IPS DF 19.7 (cell line): Measurements from ENCODE around the gene SEC31A.

Experiments
- DNase-seq: peaks from one replicate; pipeline ENCODE4 v3.0.0-alpha.2; 2013; ENCODE audit warnings: low read depth, low spot score

SEC31A gene

GRCh38 chr4:82791179-82791578 lies 99.8 kb downstream of the SEC31A start:
- no peak for DNase-seq

- DNase-seq, result no peak
Observed at GRCh38 chr4:82790060-82790660, 100.8 kb downstream of the SEC31A start.

GRCh38 chr4:82789025-82789776 lies 101.8 kb downstream of the SEC31A start:
- no peak for DNase-seq

GRCh38 chr4:82787342-82787741 lies 103.6 kb downstream of the SEC31A start:
- DNase-seq, result no peak

GRCh38 chr4:82786828-82787227 lies 104.1 kb downstream of the SEC31A start:
- no peak for DNase-seq

- no peak for DNase-seq
Observed at GRCh38 chr4:82785611-82786400, 105.1 kb downstream of the SEC31A start.

- DNase-seq, result no peak
Observed at GRCh38 chr4:82784681-82785610, 106.0 kb downstream of the SEC31A start.

- DNase-seq, result peak; percentile 56
Observed at GRCh38 chr4:82782626-82783345, 108.2 kb downstream of the SEC31A start.

- no peak for DNase-seq
Observed at GRCh38 chr4:82780752-82781231, 110.2 kb downstream of the SEC31A start.

GRCh38 chr4:82780170-82780751 lies 110.7 kb downstream of the SEC31A start:
- no peak for DNase-seq

- no peak for DNase-seq
Observed at GRCh38 chr4:82779032-82779431, 111.9 kb downstream of the SEC31A start.

- DNase-seq, result no peak
Observed at GRCh38 chr4:82777857-82778525, 113.0 kb downstream of the SEC31A start.

GRCh38 chr4:82776925-82777542 lies 113.9 kb downstream of the SEC31A start:
- no peak for DNase-seq

- no peak for DNase-seq
Observed at GRCh38 chr4:82775243-82775642, 115.7 kb downstream of the SEC31A start.

GRCh38 chr4:82774711-82775171 lies 116.2 kb downstream of the SEC31A start:
- no peak for DNase-seq

- DNase-seq, result no peak
Observed at GRCh38 chr4:82773057-82773456, 117.9 kb downstream of the SEC31A start.

- no peak for DNase-seq
Observed at GRCh38 chr4:82770607-82771006, 120.3 kb downstream of the SEC31A start.
